ES-I3 (cell line): ENCODE results near the gene ACSF3.
"Not testable (repeated sequence)": the region's sequence is repeated elsewhere in the genome, so short reads cannot be mapped to it uniquely, and the experiment has no call there.

ENCODE experiments used
- H3K36me3 ChIP-seq: 2 replicates; pipeline ENCODE4 v1.6.1; 2013; ENCODE audit warnings: mild to moderate bottlenecking, low read length, control low read depth, moderate library complexity; ENCODE audit not compliant: insufficient read depth
- H3K4me1 ChIP-seq: 2 replicates; pipeline ENCODE4 v1.6.1; 2013; ENCODE audit warnings: mild to moderate bottlenecking, control low read depth, low read length; ENCODE audit not compliant: insufficient read depth
- H3K9ac ChIP-seq: 2 replicates; pipeline ENCODE4 v1.6.1; 2013; ENCODE audit warnings: low read depth, mild to moderate bottlenecking, low read length, moderate library complexity
- H3K9me3 ChIP-seq: 2 replicates; pipeline ENCODE4 v1.6.1; 2013; ENCODE audit warnings: mild to moderate bottlenecking, low read length, moderate library complexity; ENCODE audit not compliant: control insufficient read depth, insufficient read depth

Gene ACSF3

GRCh38 chr16:89074072-89074674, 19.5 kb upstream of the ACSF3 start:
- H3K36me3 ChIP-seq, H3K4me1 ChIP-seq, H3K9me3 ChIP-seq, H3K9ac ChIP-seq: not testable (repeated sequence)

GRCh38 chr16:89074803-89075688, 18.6 kb upstream of the ACSF3 start:
- no peak overlapping the region for H3K9ac ChIP-seq
- no peaks in the 10 kb centered on the region for H3K36me3 ChIP-seq
- H3K9me3 ChIP-seq = no peaks in the 10 kb centered on the region
- no peaks in the 10 kb centered on the region for H3K4me1 ChIP-seq

GRCh38 chr16:89076159-89076558, 17.5 kb upstream of the ACSF3 start:
- no peak overlapping the region for H3K9ac ChIP-seq
- no peaks in the 10 kb centered on the region for H3K36me3 ChIP-seq
- no peaks in the 10 kb centered on the region for H3K9me3 ChIP-seq
- no peaks in the 10 kb centered on the region for H3K4me1 ChIP-seq

- no peaks in the 10 kb centered on the region for H3K36me3 ChIP-seq
- no peaks in the 10 kb centered on the region for H3K4me1 ChIP-seq
- H3K9me3 ChIP-seq = no peaks in the 10 kb centered on the region
- H3K9ac ChIP-seq = no peak overlapping the region
These were observed 16.6 kb upstream of the ACSF3 start for GRCh38 chr16:89077076-89077475.

GRCh38 chr16:89078172-89078571, 15.5 kb upstream of the ACSF3 start:
- Histone ChIP-seq H3K9me3 (no peaks in the 10 kb centered on the region), H3K9ac (no peak overlapping the region), H3K36me3 (no peaks in the 10 kb centered on the region), H3K4me1 (no peaks in the 10 kb centered on the region)

GRCh38 chr16:89079434-89079980, 14.1 kb upstream of the ACSF3 start:
- Histone ChIP-seq H3K36me3 (no peaks in the 10 kb centered on the region), H3K9me3 (no peaks in the 10 kb centered on the region), H3K4me1 (no peaks in the 10 kb centered on the region), H3K9ac (no peak overlapping the region)

- Histone ChIP-seq H3K9me3 (no peaks in the 10 kb centered on the region), H3K36me3 (no peaks in the 10 kb centered on the region), H3K4me1 (no peaks in the 10 kb centered on the region), H3K9ac (no peak overlapping the region)
These were observed 13.3 kb upstream of the ACSF3 start for GRCh38 chr16:89080196-89080853.

GRCh38 chr16:89081556-89081955, 12.1 kb upstream of the ACSF3 start:
- Histone ChIP-seq H3K4me1 (no peaks in the 10 kb centered on the region), H3K9me3 (no peaks in the 10 kb centered on the region), H3K9ac (no peak overlapping the region), H3K36me3 (no peaks in the 10 kb centered on the region)

GRCh38 chr16:89084411-89084810, 9.2 kb upstream of the ACSF3 start:
- Histone ChIP-seq H3K9me3 (no peaks in the 10 kb centered on the region), H3K36me3 (no peaks in the 10 kb centered on the region), H3K4me1 (peaks cover 3% of the 10 kb centered on the region; the same call in 1 of the 2 replicates), H3K9ac (no peak overlapping the region)

GRCh38 chr16:89084814-89085612, 8.6 kb upstream of the ACSF3 start:
- no peaks in the 10 kb centered on the region for H3K36me3 ChIP-seq
- peaks cover 3% of the 10 kb centered on the region; the same call in 1 of the 2 replicates for H3K4me1 ChIP-seq
- H3K9ac ChIP-seq = no peak overlapping the region
- H3K9me3 ChIP-seq = no peaks in the 10 kb centered on the region

- no peaks in the 10 kb centered on the region for H3K9me3 ChIP-seq
- H3K36me3 ChIP-seq = no peaks in the 10 kb centered on the region
- peaks cover 3% of the 10 kb centered on the region; the same call in 1 of the 2 replicates for H3K4me1 ChIP-seq
- no peak overlapping the region for H3K9ac ChIP-seq
These were observed 7.9 kb upstream of the ACSF3 start for GRCh38 chr16:89085755-89086154.

GRCh38 chr16:89087922-89088497, 5.6 kb upstream of the ACSF3 start:
- Histone ChIP-seq H3K4me1 (peaks cover 3% of the 10 kb centered on the region; the same call in 1 of the 2 replicates), H3K36me3 (no peaks in the 10 kb centered on the region)

GRCh38 chr16:89089120-89089519, 4.5 kb upstream of the ACSF3 start:
- Histone ChIP-seq H3K9ac (no peak overlapping the region), H3K9me3 (no peaks in the 10 kb centered on the region), H3K36me3 (no peaks in the 10 kb centered on the region), H3K4me1 (peaks cover 3% of the 10 kb centered on the region; the same call in 1 of the 2 replicates)

More at GRCh38 chr16:89087922-89088497, 5.6 kb upstream of the ACSF3 start:
- H3K9ac ChIP-seq = no peak overlapping the region
- no peaks in the 10 kb centered on the region for H3K9me3 ChIP-seq
